ENCODE data around the gene UGCG.

- no peak for TF ChIP-seq EZH2 (IDR thresholded peaks at IDR 0.05; ENCODE audit: borderline replicate concordance, low read depth, low read length, poor library complexity, severe bottlenecking)
- no peak for TF ChIP-seq CTCF (conservative IDR thresholded peaks at IDR 0.05; ENCODE audit: low read depth, low read length)
These were observed 38.9 kb upstream of the UGCG start for GRCh38 chr9:111857555-111858211.

Measured in A673 (cell line).